NCI-H748 (cell line): ENCODE data around the gene F13A1.

Source experiments
- DNase-seq: peaks from one replicate; lab custom pipeline; 2025; ENCODE audit not compliant: unreplicated experiment; lab: John Stamatoyannopoulos, UW

The F13A1 gene

DNA sequence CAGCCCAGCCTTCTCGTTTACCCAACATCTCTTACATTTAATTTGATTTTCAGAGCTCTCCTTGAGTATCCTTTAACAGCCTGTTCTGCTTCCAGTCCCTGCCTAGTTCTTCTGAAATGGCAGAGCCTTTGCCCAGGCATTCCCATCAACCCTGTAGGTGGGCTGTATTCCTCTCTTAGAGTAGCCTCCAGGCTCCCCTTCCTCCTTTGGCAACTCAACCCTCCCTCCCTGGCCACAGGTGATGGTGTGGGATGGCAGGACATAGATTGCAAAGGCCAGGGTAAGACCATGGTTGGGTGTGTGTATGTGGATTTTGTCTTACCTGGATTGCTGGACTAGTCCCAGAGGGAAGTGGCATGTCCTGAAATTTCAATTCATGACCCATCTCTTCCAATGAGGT is 125.4 kb downstream of the F13A1 start:
- no peak for DNase-seq

DNA sequence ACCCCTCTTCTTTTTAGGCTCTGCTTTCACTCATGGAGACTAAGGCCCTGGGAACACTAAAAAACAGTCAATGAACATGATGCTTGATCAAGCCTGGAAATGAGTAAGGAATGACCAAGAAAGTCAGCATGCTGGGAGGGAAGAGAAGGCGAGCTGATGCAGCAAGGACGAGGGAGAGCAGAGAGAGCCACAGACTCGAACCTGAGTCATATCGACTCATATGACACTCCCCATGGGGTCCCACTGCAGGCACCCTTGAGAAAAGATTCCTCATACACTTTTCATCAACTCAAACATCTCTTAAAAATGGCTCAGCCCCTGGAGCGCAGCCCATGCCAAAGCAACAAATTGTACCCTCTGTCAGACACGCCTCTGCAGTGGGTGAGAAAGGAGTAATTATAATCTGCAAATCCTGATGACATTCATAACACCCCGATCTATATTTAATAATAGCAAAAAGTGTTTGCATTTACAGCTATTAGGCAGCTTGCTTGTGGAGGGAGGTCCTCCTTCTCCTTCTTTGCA is 127.2 kb downstream of the F13A1 start:
- no peak for DNase-seq

GRCh38 chr6:6191909-6192308 is 128.6 kb downstream of the F13A1 start:
- DNase-seq, result no peak

DNA sequence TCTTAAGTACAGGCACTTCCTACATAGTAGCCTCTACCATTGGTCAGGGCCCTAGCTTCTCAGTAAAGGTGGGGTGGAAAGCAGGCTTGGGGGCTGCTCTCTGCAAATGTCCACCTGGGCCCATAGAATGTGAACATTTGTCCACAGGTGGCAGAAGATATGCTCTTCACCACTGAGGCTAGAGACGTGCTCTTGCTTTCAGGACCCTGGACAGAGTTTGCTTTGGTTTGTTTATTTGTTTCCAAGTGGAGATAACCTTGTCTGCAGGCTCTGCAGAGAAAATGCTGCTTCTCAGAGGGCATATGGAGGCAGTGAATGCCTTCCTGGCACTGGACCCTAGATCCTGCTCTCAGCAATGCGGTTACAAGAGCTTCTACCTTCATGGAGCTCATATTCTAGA is 129.0 kb downstream of the F13A1 start:
- no peak for DNase-seq

DNA sequence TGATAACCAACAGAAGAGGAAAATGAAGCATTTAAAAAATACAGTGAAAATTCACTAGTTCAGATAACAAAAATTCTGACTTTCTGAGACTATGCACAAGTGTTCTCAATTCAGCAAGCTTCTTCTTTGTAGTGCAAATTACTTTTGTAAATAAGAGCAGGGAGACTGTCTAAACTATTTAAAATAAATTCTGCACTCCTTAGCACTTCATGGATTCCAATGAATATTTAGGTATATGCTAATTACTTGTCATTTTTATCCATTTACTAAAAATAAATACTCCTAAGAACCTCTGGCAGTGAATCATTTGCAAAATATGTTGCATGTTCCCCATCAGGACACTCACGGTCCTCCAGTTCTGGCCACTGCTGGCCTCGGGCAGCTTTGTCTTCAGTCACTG is 139.8 kb downstream of the F13A1 start:
- no peak for DNase-seq

DNA sequence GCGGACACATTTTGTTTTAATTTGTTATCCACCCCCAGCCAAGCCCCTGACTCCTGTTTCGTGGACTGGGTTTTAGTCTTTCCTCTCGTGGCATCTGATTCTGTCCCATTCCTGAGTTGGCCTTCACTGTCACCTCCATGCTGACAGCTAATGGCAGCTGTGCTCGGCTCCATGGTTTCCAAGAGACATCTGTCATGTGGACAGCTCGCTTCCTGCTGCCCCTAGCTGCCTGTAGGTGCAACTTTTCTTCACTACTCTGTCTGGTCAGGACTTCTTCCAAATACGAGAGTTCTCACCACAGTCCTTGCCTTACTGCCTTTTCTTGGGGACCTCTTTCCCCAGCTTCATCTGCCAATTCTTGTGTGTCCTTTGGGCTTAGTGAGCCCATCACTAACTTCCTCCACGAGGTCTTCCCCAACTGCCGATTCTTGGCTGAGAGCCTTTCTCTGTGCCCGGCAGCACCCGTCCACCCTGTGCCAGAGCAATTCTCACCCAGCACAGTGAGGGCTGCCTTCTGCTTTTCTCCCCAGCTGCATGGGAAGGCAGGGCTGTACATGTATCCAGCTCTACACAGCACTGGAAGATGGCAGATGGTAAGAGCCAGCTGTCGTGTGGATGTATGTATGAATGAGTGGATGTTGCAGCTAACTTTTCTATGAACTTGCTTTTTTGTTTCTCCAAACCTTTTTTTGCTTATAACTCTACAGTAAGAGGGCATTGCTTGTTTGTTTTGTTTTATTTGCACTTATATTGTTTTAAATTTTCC is 140.4 kb downstream of the F13A1 start:
- DNase-seq, result no peak

DNA sequence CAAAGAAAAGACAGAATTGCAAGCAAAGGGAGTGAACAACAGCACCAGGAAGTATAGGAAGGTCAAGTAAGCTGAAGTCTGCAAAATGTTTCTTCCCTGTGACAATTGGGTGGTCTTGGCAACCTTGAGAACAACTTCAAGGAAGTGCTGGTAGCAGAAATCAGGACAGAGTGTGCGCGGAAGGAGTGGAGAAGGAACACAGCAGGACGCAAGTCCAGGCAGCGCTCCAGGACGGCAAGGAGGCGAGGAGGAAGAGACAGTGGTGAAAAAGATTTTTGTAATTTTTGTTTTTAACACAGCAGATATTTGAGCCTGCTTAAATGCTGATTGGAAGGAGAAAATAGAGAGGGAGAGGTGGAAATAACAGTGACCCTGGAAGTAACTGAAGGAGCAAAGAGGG is 141.7 kb downstream of the F13A1 start:
- DNase-seq, result no peak

GRCh38 chr6:6177754-6178153 is 142.7 kb downstream of the F13A1 start:
- no peak for DNase-seq

DNA sequence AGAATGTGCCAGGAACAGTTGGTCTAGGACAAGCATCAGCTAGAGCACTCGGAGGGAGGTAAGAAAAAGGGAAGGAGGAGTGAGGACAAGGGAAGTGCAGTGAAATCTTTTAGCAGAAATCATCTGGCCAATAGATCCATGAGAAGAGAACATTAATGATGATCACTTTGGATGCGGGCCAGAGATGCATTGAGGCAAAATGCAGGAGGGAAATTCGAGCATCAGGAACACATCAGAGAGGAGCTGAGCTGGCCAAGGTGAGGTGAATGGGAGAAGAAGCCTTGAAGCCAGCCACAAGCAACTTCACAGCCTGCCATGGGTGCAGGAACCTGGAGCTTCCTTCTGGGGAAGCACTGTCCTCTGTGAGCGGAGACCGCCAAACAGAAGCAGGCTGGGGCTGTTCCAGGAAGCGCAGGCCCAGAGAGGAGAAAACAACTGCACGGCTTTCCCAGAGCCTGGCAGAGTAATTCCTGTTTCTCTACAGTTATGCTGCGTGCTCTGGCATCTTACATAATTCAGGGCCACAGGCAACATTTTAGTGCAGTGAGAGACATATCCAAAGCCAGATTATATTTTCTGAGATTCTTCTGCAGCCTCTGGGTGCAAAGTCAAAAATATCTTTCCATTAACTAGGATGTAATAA is 143.8 kb downstream of the F13A1 start:
- no peak for DNase-seq

DNA sequence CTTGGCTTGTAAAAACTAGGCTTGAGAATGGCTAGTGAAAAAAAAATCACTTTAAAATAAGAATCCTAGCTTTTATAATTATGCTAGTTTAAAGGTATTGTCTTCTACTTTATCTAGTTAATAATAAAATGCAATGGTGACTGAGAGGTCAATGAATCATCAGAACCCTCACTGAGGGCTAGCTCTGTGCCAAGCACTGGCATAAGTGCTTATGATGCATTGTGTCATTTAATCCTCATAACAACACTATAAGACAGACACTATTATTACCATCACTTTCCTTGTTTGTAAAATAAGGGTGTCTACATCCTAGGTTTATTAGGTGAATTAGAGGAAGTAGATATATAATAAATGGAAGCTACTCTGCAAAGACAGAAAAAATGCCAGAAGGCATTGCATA is 144.3 kb downstream of the F13A1 start:
- DNase-seq, result no peak

DNA sequence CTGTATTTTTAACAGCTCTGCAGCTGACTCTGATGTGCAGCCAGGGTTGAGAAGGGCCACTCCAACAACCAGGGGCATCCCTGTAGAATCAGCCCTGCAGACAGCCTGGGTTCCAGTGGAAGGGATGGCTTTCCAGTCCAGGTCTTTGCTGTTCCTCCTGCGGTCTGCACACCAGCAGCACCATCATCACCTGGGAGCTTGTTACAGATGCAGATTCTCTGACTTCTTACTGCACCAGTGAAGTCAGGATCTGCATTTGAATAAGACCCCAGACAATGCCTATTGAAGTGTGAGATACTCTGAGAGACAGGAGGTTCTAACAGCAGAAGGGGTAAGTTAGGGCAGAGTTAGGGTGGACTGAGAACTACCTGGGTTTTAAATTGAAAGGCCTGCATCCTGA is 151.3 kb downstream of the F13A1 start:
- no peak for DNase-seq

DNA sequence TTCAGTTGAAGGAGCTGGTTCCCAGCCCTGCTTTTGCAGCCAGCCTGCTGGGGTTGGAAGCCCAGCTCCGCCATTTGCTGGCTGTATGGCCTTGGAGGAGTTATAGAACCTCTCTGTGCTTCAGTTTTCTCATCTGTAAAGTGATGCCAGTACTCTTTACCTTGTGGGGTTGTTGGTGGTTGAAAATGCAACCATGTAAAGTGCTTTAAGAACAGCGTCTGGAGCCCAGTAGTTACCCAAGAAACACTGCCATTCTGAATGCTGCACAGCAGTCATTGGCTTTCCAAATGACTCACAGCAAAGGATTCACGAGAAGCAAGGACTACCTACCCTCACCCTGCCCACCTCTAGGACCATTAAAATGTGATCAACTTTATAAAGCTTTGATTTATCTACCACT is 154.4 kb downstream of the F13A1 start:
- DNase-seq, result no peak

- no peak for DNase-seq
These were observed 156.1 kb downstream of the F13A1 start for GRCh38 chr6:6164367-6164766.

DNA sequence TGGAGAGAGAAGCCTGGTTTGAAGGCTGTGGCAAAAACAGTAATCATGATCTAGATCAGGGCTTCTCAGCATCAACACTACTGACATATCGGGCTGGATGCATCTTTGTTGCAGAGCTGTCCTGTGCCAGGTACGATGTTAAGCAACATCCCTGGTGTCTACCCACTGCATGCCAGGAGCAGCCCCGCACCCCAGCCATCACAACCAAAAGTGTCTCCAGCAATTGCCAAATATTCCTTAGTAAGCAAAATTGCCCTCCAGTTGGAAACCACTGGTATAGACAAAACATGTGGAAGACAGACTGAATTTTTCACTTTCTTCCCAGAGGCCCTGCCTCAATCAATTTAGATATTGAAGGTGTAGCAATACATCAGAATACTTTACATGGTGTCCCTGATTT is 166.1 kb downstream of the F13A1 start:
- DNase-seq, result no peak

- DNase-seq, result no peak
These were observed 168.4 kb downstream of the F13A1 start for GRCh38 chr6:6152060-6152459.

DNA sequence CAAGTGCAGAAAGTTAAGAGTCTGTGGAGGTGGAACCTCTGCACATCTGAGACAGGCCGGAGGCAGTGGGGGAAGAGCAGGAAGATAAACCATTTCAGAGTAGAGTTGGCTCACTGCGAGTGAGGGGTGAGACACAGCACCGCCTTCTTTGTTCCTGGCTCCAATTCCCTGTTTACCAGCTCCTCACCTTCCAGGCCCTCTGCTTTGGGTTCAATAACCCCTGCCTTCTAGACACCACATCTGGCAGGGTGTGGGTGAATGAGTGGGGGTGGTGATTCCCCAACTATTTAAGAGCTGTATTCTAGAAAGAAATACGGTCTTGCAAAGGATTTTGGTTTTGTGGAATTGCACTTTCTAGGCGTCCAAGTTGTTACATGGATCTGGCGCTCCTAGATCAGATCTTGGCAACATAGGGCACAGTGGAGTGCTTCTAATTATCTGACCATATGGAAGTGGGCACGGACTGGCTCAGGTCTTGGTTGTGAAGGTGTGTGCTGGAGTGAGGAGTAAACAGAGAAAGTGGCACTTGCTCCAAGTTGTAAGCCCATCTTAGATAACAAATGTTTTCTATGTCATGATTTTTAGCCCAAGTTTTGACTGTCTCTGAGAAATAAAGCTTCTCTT is 172.2 kb downstream of the F13A1 start:
- DNase-seq, result no peak

DNA sequence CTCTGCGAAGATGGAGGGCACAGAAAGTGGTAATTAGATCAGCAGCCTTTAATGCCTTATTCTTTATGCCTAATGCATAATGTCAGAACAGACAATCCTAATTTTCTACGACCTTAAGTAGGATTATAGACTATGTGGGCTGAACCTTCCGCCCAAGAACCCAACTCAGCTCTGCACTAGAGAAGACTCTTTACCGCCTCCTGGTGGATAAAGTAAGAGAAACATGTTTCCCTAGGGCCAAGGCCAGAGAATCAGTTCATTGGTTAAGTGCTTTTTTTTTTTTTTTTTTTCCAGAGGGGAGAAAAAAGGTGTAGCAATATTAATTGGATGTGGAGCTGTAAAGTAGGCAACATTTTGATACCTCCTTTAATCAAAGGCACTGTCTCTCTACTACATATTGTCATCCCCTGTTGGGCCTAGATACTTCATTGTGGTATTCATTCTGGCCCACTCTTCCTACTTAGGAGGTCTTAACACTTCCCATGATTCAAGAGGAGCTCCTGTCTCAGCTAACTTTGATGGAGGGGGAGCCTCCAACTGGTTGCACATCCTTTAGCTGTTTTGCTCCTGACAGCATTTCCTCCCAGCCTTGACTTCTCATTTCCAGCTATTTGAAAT is 188.9 kb downstream of the F13A1 start:
- peak; percentile 35 for DNase-seq

GRCh38 chr6:6125495-6125894 is 195.0 kb downstream of the F13A1 start:
- DNase-seq, result peak; percentile 8

DNA sequence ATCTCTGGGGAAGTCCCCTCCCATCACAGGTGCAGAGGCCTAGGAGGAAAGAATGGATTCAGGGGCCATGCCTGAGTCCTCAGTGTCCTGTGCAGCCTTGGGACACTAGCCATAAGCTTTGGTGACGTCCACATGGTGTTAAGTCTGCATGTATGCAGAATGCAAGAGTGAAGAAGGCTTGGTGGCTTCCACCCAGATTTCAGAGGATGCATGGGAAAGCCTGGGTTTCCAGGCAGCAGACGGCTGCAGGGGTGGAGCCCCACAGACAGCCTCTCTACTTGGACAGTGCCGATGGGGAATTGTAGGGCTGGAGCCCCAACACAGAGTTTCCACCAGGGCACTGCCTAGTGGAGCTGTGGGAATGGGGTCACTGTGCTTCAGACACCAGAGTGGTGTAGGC is 196.7 kb downstream of the F13A1 start:
- no peak for DNase-seq

DNA sequence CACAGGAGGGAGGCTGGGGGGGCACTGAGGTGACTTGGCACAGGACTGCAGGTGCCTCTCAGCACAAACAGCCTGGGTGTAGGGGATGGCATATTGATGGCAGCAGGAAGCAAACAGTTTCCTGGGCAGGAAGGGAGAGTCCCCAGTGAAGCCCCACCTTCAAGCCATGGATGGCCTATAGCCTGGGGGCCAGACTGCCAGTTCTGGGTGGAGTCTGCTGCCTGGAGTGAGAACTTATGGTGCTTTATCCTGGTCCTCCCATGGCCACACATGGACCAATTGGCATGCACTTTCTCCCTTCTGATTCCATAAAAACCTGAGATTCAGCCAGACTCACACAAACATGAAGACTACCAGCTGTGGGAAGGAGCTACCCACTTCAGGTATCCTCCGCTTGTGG is 198.5 kb downstream of the F13A1 start:
- no peak for DNase-seq

- DNase-seq, result peak; percentile 16
These were observed 214.9 kb downstream of the F13A1 start for GRCh38 chr6:6105472-6106036.
